Measurements from ENCODE around the gene SLC44A4. TPM values are rescaled to one million over a fixed set of nuclear protein-coding genes. Genes with fewer than 3 reads are reported as not detected.

Gene SLC44A4
- total and polyA plus RNA-seq, 9 of the 15 experiments (the other 6 are each of a cell fraction or from before 2014, with no cell fraction given): 7.9 to 18.6 (median 11.2) TPM

DNA sequence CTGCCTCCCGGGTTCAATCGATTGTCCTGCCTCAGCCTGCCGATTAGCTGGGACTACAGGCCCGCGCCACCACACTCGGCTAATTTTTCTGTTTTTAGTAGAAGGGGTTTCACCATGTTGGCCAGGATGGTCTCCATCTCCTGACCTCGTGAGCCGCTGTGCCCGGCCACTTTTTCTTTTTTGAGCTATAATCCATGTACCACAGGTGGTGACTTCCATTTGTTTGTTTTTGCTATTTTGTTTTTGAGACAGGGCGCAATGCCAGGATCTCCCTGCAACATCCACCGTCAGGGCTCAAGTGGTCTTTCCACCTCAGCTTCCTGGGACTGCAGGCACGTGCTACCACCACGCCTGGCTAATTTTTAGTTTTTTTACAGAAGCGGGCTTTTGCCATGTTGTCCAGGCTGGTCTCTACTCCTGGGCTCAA lies 42.7 kb downstream of the SLC44A4 start (continued):
- no peak for TF ChIP-seq ZNF655 (CRISPR knock-in tag; IDR thresholded peaks at IDR 0.05)
- TF ChIP-seq RBM39 (optimal IDR thresholded peaks at IDR 0.05; ENCODE audit: low read depth, low read length): peak; percentile 34
- TF ChIP-seq SPI1 (IDR thresholded peaks at IDR 0.05; ENCODE audit: borderline replicate concordance, low read depth, low read length): no peak
- TF ChIP-seq ZNF589 (CRISPR knock-in tag; IDR thresholded peaks at IDR 0.05; ENCODE audit: low read depth): no peak
- no peak for TF ChIP-seq ZBTB43 (CRISPR knock-in tag; IDR thresholded peaks at IDR 0.05)
- TF ChIP-seq ZNF140 (CRISPR knock-in tag; IDR thresholded peaks at IDR 0.05): no peak
- TF ChIP-seq NKRF (IDR thresholded peaks at IDR 0.05; ENCODE audit: borderline replicate concordance): peak; percentile 86
- TF ChIP-seq XRCC5 (IDR thresholded peaks at IDR 0.05; ENCODE audit: low read depth, low read length): no peak
- TF ChIP-seq KHSRP (IDR thresholded peaks at IDR 0.05): peak; percentile 21; the same call in 1 of the 2 replicates
- no peak for TF ChIP-seq RHOXF2B (CRISPR knock-in tag; conservative IDR thresholded peaks at IDR 0.05)
- no peak for TF ChIP-seq SIRT6 (IDR thresholded peaks at IDR 0.05; ENCODE audit: low read depth, low read length)
- TF ChIP-seq KLF13 (tag; IDR thresholded peaks at IDR 0.05; ENCODE audit: borderline replicate concordance, low read depth): 0 out of 2 replicates have a peak, but pooled peaks have one; percentile 44
- TF ChIP-seq CHD1 (IDR thresholded peaks at IDR 0.05; ENCODE audit: low read length): peak; percentile 96
- TF ChIP-seq KDM4B (IDR thresholded peaks at IDR 0.05; ENCODE audit: borderline replicate concordance in 2 of 2, low read depth in 1 of 2): no peak
- TF ChIP-seq ZNF212 (CRISPR knock-in tag; IDR thresholded peaks at IDR 0.05): no peak
- no peak for TF ChIP-seq NR2C1 (IDR thresholded peaks at IDR 0.05)
- TF ChIP-seq NR2C1 (tag; IDR thresholded peaks at IDR 0.05): no peak
- TF ChIP-seq, protein P1, sequence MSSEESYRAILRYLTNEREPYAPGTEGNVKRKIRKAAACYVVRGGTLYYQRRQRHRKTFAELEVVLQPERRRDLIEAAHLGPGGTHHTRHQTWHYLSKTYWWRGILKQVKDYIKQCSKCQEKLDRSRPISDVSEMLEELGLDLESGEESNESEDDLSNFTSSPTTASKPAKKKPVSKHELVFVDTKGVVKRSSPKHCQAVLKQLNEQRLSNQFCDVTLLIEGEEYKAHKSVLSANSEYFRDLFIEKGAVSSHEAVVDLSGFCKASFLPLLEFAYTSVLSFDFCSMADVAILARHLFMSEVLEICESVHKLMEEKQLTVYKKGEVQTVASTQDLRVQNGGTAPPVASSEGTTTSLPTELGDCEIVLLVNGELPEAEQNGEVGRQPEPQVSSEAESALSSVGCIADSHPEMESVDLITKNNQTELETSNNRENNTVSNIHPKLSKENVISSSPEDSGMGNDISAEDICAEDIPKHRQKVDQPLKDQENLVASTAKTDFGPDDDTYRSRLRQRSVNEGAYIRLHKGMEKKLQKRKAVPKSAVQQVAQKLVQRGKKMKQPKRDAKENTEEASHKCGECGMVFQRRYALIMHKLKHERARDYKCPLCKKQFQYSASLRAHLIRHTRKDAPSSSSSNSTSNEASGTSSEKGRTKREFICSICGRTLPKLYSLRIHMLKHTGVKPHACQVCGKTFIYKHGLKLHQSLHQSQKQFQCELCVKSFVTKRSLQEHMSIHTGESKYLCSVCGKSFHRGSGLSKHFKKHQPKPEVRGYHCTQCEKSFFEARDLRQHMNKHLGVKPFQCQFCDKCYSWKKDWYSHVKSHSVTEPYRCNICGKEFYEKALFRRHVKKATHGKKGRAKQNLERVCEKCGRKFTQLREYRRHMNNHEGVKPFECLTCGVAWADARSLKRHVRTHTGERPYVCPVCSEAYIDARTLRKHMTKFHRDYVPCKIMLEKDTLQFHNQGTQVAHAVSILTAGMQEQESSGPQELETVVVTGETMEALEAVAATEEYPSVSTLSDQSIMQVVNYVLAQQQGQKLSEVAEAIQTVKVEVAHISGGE (CRISPR knock-in tag; IDR thresholded peaks at IDR 0.05): 0 out of 6 replicates have a peak, but pooled peaks of 1 of the 3 experiments have one; percentile 4
- no peak for TF ChIP-seq CC2D1A (IDR thresholded peaks at IDR 0.05)
- TF ChIP-seq ZNF23 (CRISPR knock-in tag; IDR thresholded peaks at IDR 0.05): no peak
